Mesendoderm (in vitro differentiated cells): ENCODE measurements around the gene CHST15.

Experiments
- DNase-seq: peaks from one replicate; pipeline ENCODE4 v3.0.0; 2013
- H2AK5ac ChIP-seq: 2 replicates; pipeline ENCODE4 v1.6.1; 2013; ENCODE audit warnings: low read length, inconsistent platforms
- H2BK120ac ChIP-seq: 2 replicates; pipeline ENCODE4 v1.6.1; 2013; ENCODE audit warnings: low read depth, mild to moderate bottlenecking, low read length, moderate library complexity, mixed read lengths
- H2BK15ac ChIP-seq: replicated peaks from 2 replicates; pipeline ENCODE4 v1.6.1; 2013; ENCODE audit warnings: low read depth, mild to moderate bottlenecking, moderate library complexity
- H2BK5ac ChIP-seq: 2 replicates; pipeline ENCODE4 v1.6.1; 2013; ENCODE audit warnings: low read length, inconsistent platforms
- H3K18ac ChIP-seq: 2 replicates; pipeline ENCODE4 v1.6.1; 2013; ENCODE audit warnings: mild to moderate bottlenecking, low read length, mixed read lengths
- H3K23ac ChIP-seq: one replicate; pipeline ENCODE4 v1.6.1; 2013; ENCODE audit warnings: low read length
- H3K27ac ChIP-seq: 2 replicates; pipeline ENCODE4 v1.5.1; 2013; ENCODE audit warnings: low read depth, mild to moderate bottlenecking, inconsistent platforms, low read length, moderate library complexity
- H3K27me3 ChIP-seq: 2 replicates; pipeline ENCODE4 v1.6.1; 2013; ENCODE audit warnings: low read length, control low read depth, mild to moderate bottlenecking, inconsistent platforms; ENCODE audit not compliant: insufficient read depth, poor library complexity
- H3K36me3 ChIP-seq: 2 replicates; pipeline ENCODE4 v1.6.1; 2013; ENCODE audit warnings: low read length, inconsistent platforms; ENCODE audit not compliant: control insufficient read depth, insufficient read depth
- H3K4ac ChIP-seq: one replicate; pipeline ENCODE4 v1.6.1; 2013; ENCODE audit warnings: low read depth, mild to moderate bottlenecking, low read length, moderate library complexity
- H3K4me1 ChIP-seq: 2 replicates; pipeline ENCODE4 v1.6.1; 2013; ENCODE audit warnings: low read depth, low read length, inconsistent platforms; ENCODE audit not compliant: control insufficient read depth
- H3K4me2 ChIP-seq: 2 replicates; pipeline ENCODE4 v1.6.1; 2013; ENCODE audit warnings: low read length
- H3K4me3 ChIP-seq: 2 replicates; pipeline ENCODE4 v1.5.1; 2013; ENCODE audit warnings: mild to moderate bottlenecking, low read length
- H3K56ac ChIP-seq: one replicate; pipeline ENCODE4 v1.6.1; 2013; ENCODE audit warnings: low read length
- H3K79me1 ChIP-seq: 2 replicates; pipeline ENCODE4 v1.6.1; 2013; ENCODE audit warnings: low read length, inconsistent platforms
- H3K79me2 ChIP-seq: 2 replicates; pipeline ENCODE4 v1.6.1; 2013; ENCODE audit warnings: mild to moderate bottlenecking, low read length; ENCODE audit not compliant: control insufficient read depth, insufficient read depth
- H3K9ac ChIP-seq: 2 replicates; pipeline ENCODE4 v1.6.1; 2013; ENCODE audit warnings: low read length, inconsistent platforms
- H4K5ac ChIP-seq: one replicate; pipeline ENCODE4 v1.6.1; 2013; ENCODE audit warnings: low read length
- H4K8ac ChIP-seq: one replicate; pipeline ENCODE4 v1.6.1; 2013; ENCODE audit warnings: low read depth, mild to moderate bottlenecking, control low read depth, low read length, moderate library complexity
- WGBS: extraction: QIAGEN DNeasy Blood & Tissue Kit; methylation state at CpG from one replicate; pipeline ENCODE4 v1.1.7; 2013; ENCODE audit warnings: low lambda C conversion rate, missing lambda C conversion rate; ENCODE audit not compliant: insufficient coverage; ENCODE audit errors: extremely low coverage; 5-methylcytosine and 5-hydroxymethylcytosine counted together

CHST15 gene

DNA sequence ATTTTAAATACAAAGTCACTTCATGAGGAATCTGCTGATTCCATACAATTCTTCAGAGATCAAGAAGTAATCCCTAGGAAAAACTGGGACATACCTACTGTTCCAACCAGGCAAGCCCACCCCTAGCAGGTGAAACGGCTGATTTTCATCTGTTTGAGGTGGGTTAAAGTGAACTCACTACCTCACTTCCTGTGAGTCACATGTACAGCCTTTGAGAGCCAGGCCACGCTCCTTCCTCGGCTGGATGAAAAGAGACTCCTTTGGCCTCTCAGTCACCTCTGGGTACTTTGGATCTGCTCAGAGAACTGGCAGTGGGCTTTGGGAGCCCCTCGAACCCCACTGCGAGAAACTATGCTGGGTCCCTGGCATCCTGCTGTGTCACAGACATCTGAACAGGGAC is 68.2 kb downstream of the CHST15 start:
- H3K79me2 ChIP-seq = no peaks in the 10 kb centered on the region
- H3K27ac ChIP-seq = no peak overlapping the region
- H3K23ac ChIP-seq = no peak overlapping the region
- no peak overlapping the region for H2BK5ac ChIP-seq
- no peak overlapping the region for H3K9ac ChIP-seq
- H3K4ac ChIP-seq = no peak overlapping the region
- H4K5ac ChIP-seq = no peak overlapping the region
- no CpG with 5 or more reads among the region's 5 CpGs for WGBS
- H4K8ac ChIP-seq = no peak overlapping the region
- no peak overlapping the region for H2BK15ac ChIP-seq
- H3K18ac ChIP-seq = no peak overlapping the region
- H2AK5ac ChIP-seq = no peak overlapping the region
- H3K4me2 ChIP-seq = no peak overlapping the region
- H3K27me3 ChIP-seq = no peaks in the 10 kb centered on the region
- no peak overlapping the region for H3K4me3 ChIP-seq
- no peaks in the 10 kb centered on the region for H3K36me3 ChIP-seq
- H3K56ac ChIP-seq = no peak overlapping the region
- H3K79me1 ChIP-seq = no peaks in the 10 kb centered on the region
- H3K4me1 ChIP-seq = peaks cover 6% of the 10 kb centered on the region
- DNase-seq = no peak
- H2BK120ac ChIP-seq = no peak overlapping the region

DNA sequence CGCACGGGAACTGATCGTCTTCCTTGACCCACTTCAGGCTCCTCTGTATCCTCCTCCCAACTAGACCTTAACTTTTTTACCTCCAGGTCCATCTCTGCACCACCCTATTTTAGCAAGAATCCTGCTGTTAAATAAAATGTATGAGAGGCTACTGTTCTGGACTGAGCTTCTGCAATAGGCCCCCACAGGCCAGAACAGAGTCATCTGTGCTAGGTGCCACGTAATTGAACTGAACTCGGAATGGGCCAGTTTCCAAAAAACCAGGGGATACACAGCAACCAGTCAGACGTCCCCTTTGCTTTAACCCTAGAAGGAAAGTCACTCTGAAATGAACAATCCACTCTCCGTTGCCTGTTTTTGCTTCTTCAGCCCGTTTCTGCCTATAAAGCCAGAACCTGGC is 71.3 kb downstream of the CHST15 start:
- Histone ChIP-seq H2AK5ac (no peak overlapping the region), H2BK5ac (no peak overlapping the region), H3K36me3 (no peaks in the 10 kb centered on the region), H4K5ac (no peak overlapping the region), H3K4me1 (peaks cover 6% of the 10 kb centered on the region), H3K18ac (no peak overlapping the region), H4K8ac (no peak overlapping the region), H3K4me3 (no peak overlapping the region), H3K56ac (no peak overlapping the region), H3K4ac (no peak overlapping the region), H3K27me3 (no peaks in the 10 kb centered on the region), H3K9ac (no peak overlapping the region), H3K4me2 (no peak overlapping the region), H2BK15ac (no peak overlapping the region), H3K23ac (no peak overlapping the region), H3K79me2 (no peaks in the 10 kb centered on the region), H2BK120ac (no peak overlapping the region), H3K79me1 (no peaks in the 10 kb centered on the region), H3K27ac (no peak overlapping the region)
- WGBS = no CpG with 5 or more reads among the region's 8 CpGs
- no peak for DNase-seq

GRCh38 chr10:124020981-124021815 is 72.2 kb downstream of the CHST15 start:
- Histone ChIP-seq H4K5ac (no peak overlapping the region), H3K79me1 (no peaks in the 10 kb centered on the region), H3K18ac (no peak overlapping the region), H3K23ac (no peak overlapping the region), H3K36me3 (no peaks in the 10 kb centered on the region), H2AK5ac (no peak overlapping the region), H3K4me3 (no peak overlapping the region), H3K27ac (no peak overlapping the region), H3K9ac (no peak overlapping the region), H3K56ac (no peak overlapping the region), H2BK15ac (no peak overlapping the region), H3K4ac (no peak overlapping the region), H3K79me2 (no peaks in the 10 kb centered on the region), H3K27me3 (no peaks in the 10 kb centered on the region), H3K4me2 (no peak overlapping the region), H2BK120ac (no peak overlapping the region), H3K4me1 (peaks cover 2% of the 10 kb centered on the region), H2BK5ac (no peak overlapping the region), H4K8ac (no peak overlapping the region)
- no peak for DNase-seq
- no CpG with 5 or more reads among the region's 18 CpGs for WGBS

DNA sequence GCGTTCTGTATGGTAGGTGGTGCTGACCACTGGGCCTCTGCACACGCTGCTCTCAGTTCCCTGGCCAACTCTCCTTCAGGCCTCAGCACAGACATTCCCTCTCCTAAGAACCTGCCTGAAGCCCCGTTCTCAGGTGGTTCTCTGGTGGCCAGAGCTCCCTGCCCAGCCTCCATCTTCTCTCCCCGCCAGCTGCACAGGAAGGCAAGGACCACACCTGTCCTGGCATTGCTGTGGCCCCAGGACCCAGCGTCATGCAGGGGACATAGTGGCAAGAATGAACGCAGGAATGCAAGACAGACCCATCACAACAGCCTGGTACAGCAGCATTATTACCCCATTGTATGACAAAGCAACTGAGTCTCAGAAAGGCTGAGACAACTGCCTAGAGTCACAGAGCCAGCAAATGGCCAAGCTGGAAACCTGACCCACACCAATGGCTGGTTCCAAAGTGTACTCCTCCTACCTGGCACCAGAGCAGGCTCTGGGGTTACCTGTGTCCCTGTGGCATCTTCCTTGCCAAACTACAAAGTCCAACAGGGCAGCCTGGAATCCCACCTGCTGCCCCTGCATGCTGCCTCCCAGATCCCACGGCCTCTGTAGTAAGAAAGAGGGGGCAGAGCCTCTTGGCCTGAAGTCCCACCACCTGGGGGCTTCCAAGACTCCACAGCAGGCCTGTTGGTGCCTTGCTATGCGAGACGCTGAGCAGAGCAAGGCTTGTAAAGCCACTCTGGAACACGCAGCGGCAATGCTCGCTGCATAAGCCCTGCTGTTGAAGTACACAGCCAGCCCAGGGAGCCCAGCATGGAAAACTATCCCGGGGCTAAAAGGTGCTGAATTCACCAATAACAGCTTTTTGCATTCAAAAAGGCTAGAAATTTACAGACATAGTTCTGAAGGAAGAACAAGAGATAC is 73.3 kb downstream of the CHST15 start:
- no peaks in the 10 kb centered on the region for H3K36me3 ChIP-seq
- H3K18ac ChIP-seq = no peak overlapping the region
- peak overlapping the region; percentile 22 for H3K56ac ChIP-seq
- H3K4ac ChIP-seq = no peak overlapping the region
- H3K27ac ChIP-seq = peak overlapping the region; percentile 10
- H3K4me2 ChIP-seq = no peak overlapping the region
- H2AK5ac ChIP-seq = no peak overlapping the region
- no peaks in the 10 kb centered on the region for H3K27me3 ChIP-seq
- no peak overlapping the region for H3K9ac ChIP-seq
- H2BK120ac ChIP-seq = no peak overlapping the region
- no peak overlapping the region for H4K8ac ChIP-seq
- no peak overlapping the region for H3K23ac ChIP-seq
- peak; percentile 49 for DNase-seq
- H3K4me3 ChIP-seq = no peak overlapping the region
- no CpG with 5 or more reads among the region's 13 CpGs for WGBS
- H2BK5ac ChIP-seq = no peak overlapping the region
- no peaks in the 10 kb centered on the region for H3K79me2 ChIP-seq
- no peaks in the 10 kb centered on the region for H3K79me1 ChIP-seq
- H3K4me1 ChIP-seq = peaks cover 2% of the 10 kb centered on the region
- no peak overlapping the region for H2BK15ac ChIP-seq
- no peak overlapping the region for H4K5ac ChIP-seq

GRCh38 chr10:124018886-124019525 is 74.4 kb downstream of the CHST15 start:
- Histone ChIP-seq H3K18ac (no peak overlapping the region), H3K4me3 (no peak overlapping the region), H3K23ac (no peak overlapping the region), H3K4me1 (peaks cover 2% of the 10 kb centered on the region), H3K79me1 (no peaks in the 10 kb centered on the region), H2AK5ac (no peak overlapping the region), H3K4ac (no peak overlapping the region), H3K79me2 (no peaks in the 10 kb centered on the region), H4K5ac (no peak overlapping the region), H3K9ac (no peak overlapping the region), H3K36me3 (no peaks in the 10 kb centered on the region), H3K27ac (no peak overlapping the region), H3K4me2 (no peak overlapping the region), H3K56ac (no peak overlapping the region), H2BK15ac (no peak overlapping the region), H4K8ac (no peak overlapping the region), H2BK120ac (no peak overlapping the region), H3K27me3 (no peaks in the 10 kb centered on the region), H2BK5ac (no peak overlapping the region)
- DNase-seq = no peak
- WGBS = no CpG with 5 or more reads among the region's 19 CpGs
